ENCODE data around the gene TFCP2.

The TFCP2 gene

GRCh38 chr12:51124504-51124903 is 48.4 kb downstream of the TFCP2 start:
- no peak for DNase-seq (ENCODE audit: low spot score)

GRCh38 chr12:51122844-51123243 is 50.1 kb downstream of the TFCP2 start:
- no peak for TF ChIP-seq CTCF (IDR thresholded peaks at IDR 0.05; ENCODE audit: extremely low read depth, missing control alignments)
- no peak for DNase-seq (ENCODE audit: low spot score)

More at GRCh38 chr12:51124504-51124903, 48.4 kb downstream of the TFCP2 start:
- no peak for TF ChIP-seq CTCF (IDR thresholded peaks at IDR 0.05; ENCODE audit: extremely low read depth, missing control alignments)

- DNase-seq (ENCODE audit: low spot score): no peak
- TF ChIP-seq CTCF (IDR thresholded peaks at IDR 0.05; ENCODE audit: extremely low read depth, missing control alignments): no peak
These were observed 54.2 kb downstream of the TFCP2 start for GRCh38 chr12:51118706-51119105.

- no peak for DNase-seq (ENCODE audit: low spot score)
- TF ChIP-seq CTCF (IDR thresholded peaks at IDR 0.05; ENCODE audit: extremely low read depth, missing control alignments): no peak
These were observed 57.4 kb downstream of the TFCP2 start for GRCh38 chr12:51115533-51115932.

GRCh38 chr12:51108136-51108535 is 64.8 kb downstream of the TFCP2 start:
- DNase-seq (ENCODE audit: low spot score): no peak
- no peak for TF ChIP-seq CTCF (IDR thresholded peaks at IDR 0.05; ENCODE audit: extremely low read depth, missing control alignments)

GRCh38 chr12:51103977-51104376 is 69.0 kb downstream of the TFCP2 start:
- no peak for TF ChIP-seq CTCF (IDR thresholded peaks at IDR 0.05; ENCODE audit: extremely low read depth, missing control alignments)

GRCh38 chr12:51098611-51099010 is 74.3 kb downstream of the TFCP2 start:
- no peak for DNase-seq (ENCODE audit: low spot score)
- TF ChIP-seq CTCF (IDR thresholded peaks at IDR 0.05; ENCODE audit: extremely low read depth, missing control alignments): no peak

More at GRCh38 chr12:51103977-51104376, 69.0 kb downstream of the TFCP2 start:
- no peak for DNase-seq (ENCODE audit: low spot score)
